Stomach smooth muscle (tissue), 2 donors: ENCODE data around the gene ACTL8.

Experiments
- H3K27ac ChIP-seq: one replicate; pipeline ENCODE4 v1.7.0; 2013; ENCODE audit warnings: mild to moderate bottlenecking, low read length, inconsistent platforms
- H3K27me3 ChIP-seq, 2 donors: one replicate each; pipeline ENCODE4 v1.7.0; 2013; ENCODE audit warnings: low read length in 2 of 2; ENCODE audit not compliant: insufficient read depth in 2 of 2, control insufficient read depth in 1 of 2
- H3K36me3 ChIP-seq, 2 donors: one replicate each; pipeline ENCODE4 v1.7.0; 2013; ENCODE audit warnings: low read length in 2 of 2; ENCODE audit not compliant: control insufficient read depth in 2 of 2, insufficient read depth in 2 of 2
- H3K4me1 ChIP-seq: one replicate; pipeline ENCODE4 v1.7.0; 2013; ENCODE audit warnings: low read length; ENCODE audit not compliant: control insufficient read depth, insufficient read depth
- H3K4me3 ChIP-seq, 2 donors: one replicate each; pipeline ENCODE4 v1.7.0; 2013; ENCODE audit warnings: low read length in 2 of 2
- H3K9ac ChIP-seq, 2 donors: one replicate each; pipeline ENCODE4 v1.7.0; 2013; ENCODE audit warnings: low read length in 2 of 2, mild to moderate bottlenecking in 1 of 2
- H3K9me3 ChIP-seq, 2 donors: one replicate each; pipeline ENCODE4 v1.7.0; 2013; ENCODE audit warnings: low read length in 2 of 2; ENCODE audit not compliant: control insufficient read depth in 2 of 2
- donor health status: healthy.
- donor health status: Pancreatic carcinoma.

The ACTL8 gene

DNA sequence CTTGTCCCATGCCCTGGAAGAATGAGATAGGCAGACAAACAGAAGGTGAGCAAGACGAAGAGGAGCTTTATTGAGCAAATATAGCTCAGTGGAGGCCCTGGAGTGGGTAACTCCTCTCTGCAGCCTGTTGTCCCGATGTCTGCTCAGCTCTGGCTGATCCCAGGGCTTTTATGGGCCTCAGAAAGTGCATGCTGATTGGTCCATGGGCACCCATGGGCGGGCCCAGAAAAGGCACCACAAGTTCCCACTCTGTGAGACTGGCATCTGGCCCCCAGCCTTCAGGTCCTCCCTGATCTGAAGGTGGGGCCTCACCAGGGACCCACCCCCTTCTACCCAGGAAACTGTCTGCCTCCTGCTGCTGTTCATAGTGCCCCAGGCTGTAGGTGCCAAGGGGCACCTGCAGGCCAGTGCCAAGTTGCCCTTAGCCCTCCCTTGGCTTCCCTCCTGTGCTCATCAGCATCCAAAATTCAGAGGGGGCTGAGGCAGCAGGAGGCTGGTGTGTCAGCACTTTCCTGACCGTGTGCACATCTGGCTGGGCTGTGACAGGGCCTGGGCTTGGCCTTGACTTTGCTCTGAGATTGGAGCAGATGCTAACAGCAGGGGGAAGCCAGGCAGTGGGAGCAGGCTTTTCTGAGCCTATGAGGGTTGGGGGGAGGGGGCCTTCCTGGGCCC is 35.4 kb downstream of the ACTL8 start:
- Histone ChIP-seq H3K9me3 (no peaks in the 10 kb centered on the region), H3K27me3 (peaks cover 0 to 17% of the 10 kb centered on the region in 2 donors), H3K9ac (no peak overlapping the region), H3K4me1 (no peaks in the 10 kb centered on the region), H3K27ac (no peak overlapping the region), H3K4me3 (no peak overlapping the region), H3K36me3 (no peaks in the 10 kb centered on the region)

DNA sequence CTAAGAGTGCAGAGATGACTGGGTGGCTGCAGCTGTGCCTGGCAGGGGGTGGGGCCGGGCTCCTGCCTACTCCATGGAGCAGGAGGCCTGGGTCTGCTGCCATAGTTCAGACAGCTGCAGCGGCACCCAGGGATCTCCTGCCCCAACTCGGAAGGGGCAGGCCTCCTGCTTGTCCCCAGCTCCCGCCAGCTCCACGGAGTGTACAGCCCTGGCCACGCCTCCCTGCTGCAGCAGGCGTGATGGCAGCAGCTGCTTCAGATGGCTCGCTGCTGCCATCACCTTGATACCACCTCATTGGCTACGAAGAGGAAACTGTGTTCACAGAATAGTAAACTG is 35.9 kb downstream of the ACTL8 start:
- Histone ChIP-seq H3K27me3 (peaks cover 0 to 17% of the 10 kb centered on the region in 2 donors), H3K36me3 (no peaks in the 10 kb centered on the region), H3K27ac (no peak overlapping the region), H3K4me1 (no peaks in the 10 kb centered on the region), H3K9me3 (no peaks in the 10 kb centered on the region), H3K4me3 (no peak overlapping the region), H3K9ac (no peak overlapping the region)

DNA sequence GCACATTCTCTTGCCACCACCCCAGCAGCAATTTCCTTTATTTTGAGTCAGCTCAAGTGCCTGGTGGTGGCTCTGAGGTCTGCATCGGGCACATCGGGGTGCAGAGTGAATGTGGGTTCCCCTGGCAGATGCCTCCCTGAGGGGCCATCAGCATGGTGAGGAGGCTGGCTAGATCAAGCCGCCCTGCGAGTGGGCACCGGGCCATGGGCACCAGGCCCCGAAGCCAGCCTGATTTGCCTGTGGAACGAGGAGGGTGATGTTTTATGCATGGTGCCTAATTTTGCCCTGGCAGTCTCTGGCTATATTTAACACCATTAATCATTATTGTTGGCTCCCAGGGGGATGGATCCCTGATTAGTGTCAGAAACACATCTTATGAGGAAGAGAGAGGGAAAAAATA is 36.3 kb downstream of the ACTL8 start:
- Histone ChIP-seq H3K9me3 (no peaks in the 10 kb centered on the region), H3K27me3 (peaks cover 0 to 17% of the 10 kb centered on the region in 2 donors), H3K9ac (no peak overlapping the region), H3K36me3 (no peaks in the 10 kb centered on the region), H3K27ac (no peak overlapping the region), H3K4me1 (no peaks in the 10 kb centered on the region), H3K4me3 (no peak overlapping the region)

DNA sequence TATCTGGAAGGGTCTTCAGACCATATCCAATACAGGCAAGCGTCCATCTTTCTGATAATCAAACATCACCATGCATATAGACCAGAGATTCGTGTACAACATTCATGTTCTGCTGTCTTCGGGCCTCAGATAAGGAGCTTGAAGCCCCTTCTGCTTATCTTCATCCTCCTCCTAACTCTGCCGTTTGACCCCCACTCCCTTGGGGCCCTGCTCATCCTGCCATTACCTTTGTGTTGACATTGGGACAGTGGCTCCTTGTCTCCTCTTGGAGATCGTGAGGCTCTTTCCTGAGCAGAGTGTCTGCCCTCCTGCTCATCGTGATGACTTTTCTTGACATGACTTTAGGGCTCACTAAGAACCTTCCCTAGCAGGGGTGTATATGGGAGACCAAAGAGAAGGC is 37.3 kb downstream of the ACTL8 start:
- no peaks in the 10 kb centered on the region for H3K4me1 ChIP-seq
- H3K9ac ChIP-seq, result no peak overlapping the region
- H3K4me3 ChIP-seq, result no peak overlapping the region
- no peaks in the 10 kb centered on the region for H3K36me3 ChIP-seq
- H3K27ac ChIP-seq, result no peak overlapping the region
- no peaks in the 10 kb centered on the region for H3K9me3 ChIP-seq
- H3K27me3 ChIP-seq, result peaks cover under 1 to 17% of the 10 kb centered on the region in 2 donors

DNA sequence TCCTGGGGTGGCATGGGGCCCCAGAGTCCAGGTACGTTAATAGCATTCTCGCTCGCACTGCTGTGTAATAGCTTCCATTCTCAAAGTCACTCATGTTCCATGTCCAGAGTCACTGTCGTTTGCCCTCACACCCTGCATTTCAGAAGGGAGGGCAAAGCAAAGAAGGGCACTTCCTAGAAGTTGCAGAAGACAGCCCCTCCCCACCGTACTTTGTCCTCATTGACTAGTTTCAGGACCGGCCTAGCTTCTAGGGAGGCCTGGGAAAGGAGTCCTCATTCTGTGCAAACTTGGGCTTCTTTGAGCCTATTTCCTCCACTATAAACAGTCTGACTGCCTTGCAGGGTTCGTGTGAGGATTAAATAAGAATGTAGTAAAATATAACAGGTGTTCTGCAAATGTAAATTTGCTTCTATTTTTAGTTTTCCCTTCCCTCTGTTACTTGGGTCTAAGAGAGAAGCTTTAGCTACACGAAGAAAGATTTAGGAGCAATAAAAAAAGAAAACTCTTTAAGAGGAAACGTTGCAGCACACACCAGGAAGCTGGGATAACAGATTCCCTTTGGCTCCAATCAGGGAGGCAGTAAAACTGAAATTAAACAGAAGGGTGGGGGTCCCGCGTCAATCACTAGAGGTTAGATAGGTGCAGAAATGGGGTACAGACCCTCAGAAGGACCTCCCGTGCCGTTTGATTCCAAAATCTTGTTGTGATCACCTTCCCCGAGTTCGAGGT is 40.1 kb downstream of the ACTL8 start:
- H3K4me3 ChIP-seq, result no peak overlapping the region
- H3K9ac ChIP-seq, result no peak overlapping the region
- no peaks in the 10 kb centered on the region for H3K4me1 ChIP-seq
- H3K27ac ChIP-seq, result no peak overlapping the region
- peaks cover 6 to 13% of the 10 kb centered on the region in 2 donors for H3K27me3 ChIP-seq
- H3K36me3 ChIP-seq, result no peaks in the 10 kb centered on the region
- H3K9me3 ChIP-seq, result no peaks in the 10 kb centered on the region

DNA sequence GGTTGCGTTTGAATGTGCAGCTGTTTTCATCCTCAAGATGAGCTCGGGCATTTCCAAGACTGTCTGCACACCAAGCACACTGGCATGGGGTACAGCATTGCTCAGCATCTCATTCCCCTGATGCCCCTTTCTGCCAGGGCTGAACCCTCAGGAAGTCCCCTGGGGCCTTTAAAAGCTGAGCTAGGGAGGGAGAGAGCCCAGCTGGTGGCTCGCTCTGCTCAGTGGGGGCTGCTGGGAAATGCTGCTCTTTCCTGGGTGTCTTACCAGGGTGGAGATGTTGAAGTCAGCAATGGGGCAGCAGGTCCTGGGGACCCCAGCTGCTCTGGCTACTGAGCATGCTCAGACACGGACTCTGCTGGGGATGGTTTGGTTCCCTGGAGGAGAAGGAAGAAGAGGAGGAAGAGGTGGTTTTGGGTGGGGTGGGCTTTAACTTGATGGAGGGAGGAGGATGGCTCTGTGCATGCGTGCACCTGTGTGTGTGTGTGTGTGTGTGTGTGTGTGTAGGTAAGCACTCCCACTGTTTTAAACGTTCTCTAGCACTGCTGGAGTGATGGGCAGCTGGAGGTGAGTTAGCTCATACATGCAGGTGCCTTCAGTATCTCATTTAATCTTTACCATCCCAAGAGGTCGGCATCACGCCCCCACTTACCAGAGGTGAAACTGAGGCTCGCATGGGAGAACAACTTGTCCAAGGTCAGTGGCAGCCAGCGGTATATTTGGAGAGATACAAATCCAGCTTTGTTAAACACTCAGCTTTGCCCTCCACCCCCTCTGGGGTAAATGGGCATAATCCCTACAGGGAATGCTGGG is 40.9 kb downstream of the ACTL8 start:
- H3K27ac ChIP-seq, result no peak overlapping the region
- no peaks in the 10 kb centered on the region for H3K4me1 ChIP-seq
- H3K36me3 ChIP-seq, result no peaks in the 10 kb centered on the region
- H3K9ac ChIP-seq, result no peak overlapping the region
- H3K27me3 ChIP-seq, result peaks cover 7 to 13% of the 10 kb centered on the region in 2 donors
- no peak overlapping the region for H3K4me3 ChIP-seq
- no peaks in the 10 kb centered on the region for H3K9me3 ChIP-seq

DNA sequence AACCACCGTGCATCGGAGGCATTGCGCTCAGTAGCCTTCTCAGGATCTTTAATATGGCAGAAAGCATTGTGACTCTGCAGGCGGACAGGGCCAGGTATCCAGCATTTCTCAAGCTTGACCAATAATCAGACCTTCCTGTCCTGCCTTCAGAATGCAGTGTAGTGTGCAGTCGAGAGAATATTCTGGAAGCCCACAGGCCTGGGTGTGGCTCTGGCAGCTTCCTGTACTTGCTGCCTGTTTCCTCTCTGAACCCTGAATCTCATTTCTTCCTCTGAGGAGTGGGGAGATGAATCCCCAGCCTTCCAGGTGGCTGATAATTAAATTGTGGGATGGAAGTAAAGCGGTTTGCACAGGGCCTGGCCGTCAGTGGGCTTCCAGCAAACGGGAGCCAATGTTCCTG is 42.3 kb downstream of the ACTL8 start:
- no peaks in the 10 kb centered on the region for H3K36me3 ChIP-seq
- H3K4me3 ChIP-seq, result no peak overlapping the region
- peaks cover 8 to 15% of the 10 kb centered on the region in 2 donors for H3K27me3 ChIP-seq
- no peak overlapping the region for H3K9ac ChIP-seq
- no peaks in the 10 kb centered on the region for H3K4me1 ChIP-seq
- H3K27ac ChIP-seq, result no peak overlapping the region
- H3K9me3 ChIP-seq, result no peaks in the 10 kb centered on the region

DNA sequence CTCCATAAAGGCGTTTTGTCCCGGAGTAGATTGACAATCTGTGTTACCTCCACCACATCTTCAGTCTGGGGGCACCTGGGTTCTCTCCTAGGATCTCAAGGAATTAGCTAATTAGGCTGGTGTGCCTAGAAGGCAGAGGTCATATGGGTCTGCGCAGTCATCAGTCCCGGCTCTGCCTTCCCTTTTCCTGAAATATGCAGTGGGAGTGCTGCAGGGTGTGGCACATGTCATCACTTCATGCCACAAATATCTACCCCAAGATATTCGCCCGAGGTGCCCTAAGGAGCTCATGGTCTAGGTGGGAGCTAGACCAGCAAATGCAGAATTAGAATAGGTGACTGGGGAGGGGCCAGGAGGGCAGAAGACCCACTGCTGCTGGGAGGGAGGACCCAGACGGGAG is 42.9 kb downstream of the ACTL8 start:
- H3K36me3 ChIP-seq, result no peaks in the 10 kb centered on the region
- H3K27me3 ChIP-seq, result peaks cover 8 to 15% of the 10 kb centered on the region in 2 donors
- H3K9me3 ChIP-seq, result no peaks in the 10 kb centered on the region
- no peaks in the 10 kb centered on the region for H3K4me1 ChIP-seq
- no peak overlapping the region for H3K9ac ChIP-seq
- no peak overlapping the region for H3K4me3 ChIP-seq
- H3K27ac ChIP-seq, result no peak overlapping the region

DNA sequence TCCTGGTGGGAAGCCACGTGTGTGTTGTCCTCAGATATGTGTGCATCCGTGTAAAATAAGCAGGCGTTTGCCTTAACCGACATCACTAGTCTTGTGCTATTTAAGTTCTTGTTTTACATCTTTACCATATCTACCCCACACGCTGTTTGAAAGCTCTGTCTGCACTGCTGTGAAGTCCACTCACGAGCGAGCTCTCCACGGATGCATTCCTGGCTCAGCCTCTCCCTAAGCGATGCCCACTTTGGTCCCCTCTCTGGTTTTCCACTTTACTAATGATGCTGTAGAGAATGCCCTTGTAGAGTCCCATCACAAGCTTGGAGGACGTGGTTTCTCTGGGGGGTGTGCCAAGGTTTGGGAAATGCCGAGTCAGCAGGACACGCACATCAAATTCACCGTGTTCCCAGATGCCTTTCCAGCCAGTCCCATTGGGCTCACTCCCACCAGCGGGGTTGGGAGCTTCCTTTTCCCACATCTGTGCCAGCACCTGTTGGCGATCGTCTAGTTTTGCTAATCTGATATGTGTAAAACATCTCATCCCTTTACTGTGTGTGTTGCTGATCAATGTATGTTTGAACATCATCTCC is 43.8 kb downstream of the ACTL8 start:
- Histone ChIP-seq H3K9ac (no peak overlapping the region), H3K4me3 (no peak overlapping the region), H3K27me3 (peaks cover 8% of the 10 kb centered on the region in 2 donors), H3K27ac (no peak overlapping the region), H3K9me3 (no peaks in the 10 kb centered on the region), H3K4me1 (no peaks in the 10 kb centered on the region), H3K36me3 (no peaks in the 10 kb centered on the region)

DNA sequence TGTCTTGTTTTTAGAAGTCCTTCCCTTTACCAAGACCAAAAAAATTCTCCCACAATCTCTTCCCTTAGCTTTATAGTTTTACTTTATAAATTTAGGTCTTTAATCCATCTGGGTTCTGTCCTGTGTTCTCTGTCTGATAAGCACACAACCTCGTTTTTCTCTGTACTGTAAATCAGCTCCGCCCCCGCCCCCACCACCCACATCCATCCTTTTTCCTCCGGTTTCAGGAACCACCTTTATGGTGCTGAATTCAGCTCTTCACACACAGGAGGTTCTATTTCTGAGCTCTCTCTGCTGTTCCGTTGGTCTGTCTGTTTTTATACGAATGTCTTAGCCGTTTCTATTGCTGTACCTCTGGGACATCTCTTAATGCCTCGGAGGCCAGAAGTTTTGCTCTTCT is 44.5 kb downstream of the ACTL8 start:
- no peaks in the 10 kb centered on the region for H3K36me3 ChIP-seq
- H3K27me3 ChIP-seq, result peaks cover 8 to 13% of the 10 kb centered on the region in 2 donors
- no peak overlapping the region for H3K9ac ChIP-seq
- no peaks in the 10 kb centered on the region for H3K9me3 ChIP-seq
- no peak overlapping the region for H3K4me3 ChIP-seq
- H3K27ac ChIP-seq, result no peak overlapping the region
- H3K4me1 ChIP-seq, result no peaks in the 10 kb centered on the region
